HCT116 (cell line): Measurements from ENCODE around the gene ABL1.
A peak's percentile ranks its signal among the peaks of the same experiment; 100 is the strongest.

Experiments
- ATF3 ChIP-seq: IDR thresholded peaks from 2 replicates; pipeline ENCODE4 v1.6.1; 2012
- CTCF ChIP-seq, 3 experiments: fragments of 200-600 bp in 1 of 3; sonication (generic) in 1 of 3; IDR thresholded peaks in 2 of 3; conservative IDR thresholded peaks in 1 of 3; 2 replicates each; pipeline ENCODE4 v1.5.1; 2012 to 2017; ENCODE audit warnings: low read depth in 2 of 3, low read length in 2 of 3, antibody characterized with exemption in 1 of 3, borderline replicate concordance in 1 of 3, control low read depth in 1 of 3, mild to moderate bottlenecking in 1 of 3, mixed read lengths in 1 of 3, mixed run types in 1 of 3, moderate library complexity in 1 of 3; ENCODE audit not compliant: insufficient read depth in 1 of 3
- FOSL1 ChIP-seq: IDR thresholded peaks from 2 replicates; pipeline ENCODE4 v1.6.1; 2012; ENCODE audit warnings: low read depth
- MAX ChIP-seq: IDR thresholded peaks from 2 replicates; pipeline ENCODE4 v1.6.1; 2012
- POLR2A ChIP-seq: IDR thresholded peaks from 2 replicates; pipeline ENCODE4 v1.7.0; 2011; ENCODE audit warnings: borderline replicate concordance; ENCODE audit not compliant: insufficient read depth, insufficient read length; ENCODE audit errors: extremely low read depth
- POLR2AphosphoS5 ChIP-seq: IDR thresholded peaks from 2 replicates; pipeline ENCODE4 v1.6.1; 2011; ENCODE audit warnings: mild to moderate bottlenecking, low read depth, low read length, moderate library complexity
- RAD21 ChIP-seq: IDR thresholded peaks from 2 replicates; pipeline ENCODE4 v1.6.1; 2012; ENCODE audit warnings: low read depth, mild to moderate bottlenecking
- REST ChIP-seq: IDR thresholded peaks from 2 replicates; pipeline ENCODE4 v1.6.1; 2012; ENCODE audit warnings: low read depth
- SIN3A ChIP-seq: IDR thresholded peaks from 2 replicates; pipeline ENCODE4 v1.6.1; 2012; ENCODE audit warnings: low read depth
- SP1 ChIP-seq: IDR thresholded peaks from 2 replicates; pipeline ENCODE4 v1.6.1; 2012; ENCODE audit warnings: low read depth
- TCF7L2 ChIP-seq: IDR thresholded peaks from 2 replicates; pipeline ENCODE4 v1.7.0; 2011; ENCODE audit warnings: borderline replicate concordance, inconsistent platforms; ENCODE audit not compliant: insufficient read depth, insufficient read length; ENCODE audit errors: extremely low read depth
- YY1 ChIP-seq: IDR thresholded peaks from 2 replicates; pipeline ENCODE4 v1.6.1; 2011; ENCODE audit warnings: low read length, low read depth, moderate library complexity, mild to moderate bottlenecking; ENCODE audit not compliant: insufficient replicate concordance; ENCODE audit errors: extremely low read depth
- ZNF274 ChIP-seq: fragments of 200-500 bp; sonication (Bioruptor generic); IDR thresholded peaks from 2 replicates; pipeline ENCODE4 v1.6.1; 2014; ENCODE audit warnings: mild to moderate bottlenecking, low read depth, low read length, inconsistent platforms

- TF ChIP-seq CTCF (IDR thresholded peaks at IDR 0.05 in 2 of 3, conservative IDR thresholded peaks at IDR 0.05 in 1 of 3; ENCODE audit: borderline replicate concordance in 1 of 3, insufficient read depth in 1 of 3, low read depth in 2 of 3, low read length in 2 of 3) (0 out of 6 replicates have a peak, but pooled peaks of 1 of the 3 experiments have one; percentile 5), YY1 (no peak), POLR2A (no peak), ZNF274 (no peak), SIN3A (no peak), TCF7L2 (no peak), MAX (no peak), RAD21 (no peak), POLR2AphosphoS5 (no peak), SP1 (no peak), FOSL1 (no peak), ATF3 (no peak), REST (no peak)
These were observed 29.5 kb downstream of the ABL1 start for GRCh38 chr9:130864541-130864940.
